Mucosa of descending colon (tissue), 3 donors: ENCODE data around the gene FMOD. TPM values are rescaled to one million over a fixed set of nuclear protein-coding genes. Genes with fewer than 3 reads are reported as not detected.

ENCODE experiments used
- ATAC-seq: fragments of 200-7000 bp; cut with Tn5 transposase; one replicate; pipeline ENCODE4 v1.9.1; 2020; ENCODE audit warnings: mild to moderate bottlenecking, moderate library complexity
- DNase-seq, 3 donors: peaks; one replicate each; pipeline ENCODE4 v3.0.0-alpha.2; 2020
- H3K36me3 ChIP-seq: fragments of 200-600 bp; one replicate; pipeline ENCODE4 v1.8.0; 2021; ENCODE audit warnings: low read depth, mild to moderate bottlenecking
- H3K4me1 ChIP-seq: fragments of 200-600 bp; one replicate; pipeline ENCODE4 v1.8.0; 2021; ENCODE audit warnings: low read depth, mild to moderate bottlenecking
- H3K4me3 ChIP-seq: fragments of 200-600 bp; one replicate; pipeline ENCODE4 v1.8.0; 2021; ENCODE audit warnings: mild to moderate bottlenecking
- H3K9me3 ChIP-seq: fragments of 200-600 bp; one replicate; pipeline ENCODE4 v1.8.0; 2021; ENCODE audit warnings: mild to moderate bottlenecking
- intact Hi-C, 2 donors: fragments of 100-400 bp; cut with DNase I in 1 of 2; cut with micrococcal nuclease in 1 of 2; formaldehyde crosslinking; loops; one replicate each; pipeline versions ENCODE4 v1.11.0 to v1.11.1; 2022; cut with DNase I, micrococcal nuclease
- total RNA-seq, 3 donors: library from RNA; stranded (reverse); fragmentation: NEBNext Ultra II Directional in 2 of 3; extraction: Animal tissue kit (Norgen Biotek cat#: 25700) in 2 of 3; gene quantifications; one replicate each; pipeline versions ENCODE4 v1.2.1 to v1.2.4, GENCODE V29; 2021 to 2023
- TF ChIP-seq, protein P1 (sequence below): fragments of 200-600 bp; IDR thresholded peaks from one replicate; pipeline ENCODE4 v1.8.0; 2022; ENCODE audit warnings: antibody characterized with exemption, mild to moderate bottlenecking
- donor health status: DM: no; HTN: no; CAD: no; lungs with moderate emphysema.
- donor health status: DM: no; HTN: no; CAD: no.
- donor health status: DM: no; HTN: yes; CAD: no.

The FMOD gene
- total RNA-seq, 3 donors from 2014 or later = 26.6 to 45.7 (median 33.3) TPM

DNA sequence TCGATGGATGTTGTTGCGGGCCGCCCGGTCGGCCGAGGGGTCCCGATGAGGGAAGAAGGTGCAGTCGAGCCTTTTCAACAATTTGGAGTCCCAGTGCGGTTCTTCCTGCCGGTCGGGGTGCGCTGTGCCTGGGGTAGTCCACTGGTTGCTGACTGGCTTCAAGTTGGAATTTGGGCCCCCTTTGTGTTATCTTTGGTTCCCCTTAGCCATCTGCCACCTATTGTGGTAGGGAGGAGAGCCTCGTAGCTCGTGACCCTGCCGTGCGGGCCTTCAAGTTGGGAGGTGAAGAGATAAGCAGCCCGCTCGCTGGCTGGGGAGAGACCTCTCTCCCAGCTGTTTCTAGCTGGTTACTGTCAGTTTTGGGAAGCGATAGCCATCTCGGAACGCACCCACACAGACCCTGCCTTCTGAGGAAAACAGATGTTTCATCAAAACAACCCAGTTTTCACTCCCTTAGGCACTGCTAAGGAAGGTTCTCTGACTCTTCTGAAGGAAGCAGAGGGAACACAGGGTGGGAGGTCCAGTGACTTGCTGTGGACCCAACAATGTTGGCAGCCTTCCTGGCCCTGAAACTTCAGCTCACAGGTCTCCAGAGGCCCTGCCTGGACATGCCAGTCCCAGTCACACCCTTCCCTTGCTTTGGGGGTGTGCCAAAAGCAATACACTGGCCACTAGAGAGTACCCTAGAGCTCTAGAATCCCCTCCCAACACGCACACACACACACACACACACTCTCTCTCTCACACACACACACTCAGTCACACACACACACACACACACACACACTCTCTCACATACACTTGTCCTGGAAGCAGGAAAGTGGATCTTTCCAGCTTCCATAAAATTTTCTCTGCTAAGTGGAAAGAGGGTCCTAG lies 44.6 kb downstream of the FMOD start:
- TF ChIP-seq, protein P1, sequence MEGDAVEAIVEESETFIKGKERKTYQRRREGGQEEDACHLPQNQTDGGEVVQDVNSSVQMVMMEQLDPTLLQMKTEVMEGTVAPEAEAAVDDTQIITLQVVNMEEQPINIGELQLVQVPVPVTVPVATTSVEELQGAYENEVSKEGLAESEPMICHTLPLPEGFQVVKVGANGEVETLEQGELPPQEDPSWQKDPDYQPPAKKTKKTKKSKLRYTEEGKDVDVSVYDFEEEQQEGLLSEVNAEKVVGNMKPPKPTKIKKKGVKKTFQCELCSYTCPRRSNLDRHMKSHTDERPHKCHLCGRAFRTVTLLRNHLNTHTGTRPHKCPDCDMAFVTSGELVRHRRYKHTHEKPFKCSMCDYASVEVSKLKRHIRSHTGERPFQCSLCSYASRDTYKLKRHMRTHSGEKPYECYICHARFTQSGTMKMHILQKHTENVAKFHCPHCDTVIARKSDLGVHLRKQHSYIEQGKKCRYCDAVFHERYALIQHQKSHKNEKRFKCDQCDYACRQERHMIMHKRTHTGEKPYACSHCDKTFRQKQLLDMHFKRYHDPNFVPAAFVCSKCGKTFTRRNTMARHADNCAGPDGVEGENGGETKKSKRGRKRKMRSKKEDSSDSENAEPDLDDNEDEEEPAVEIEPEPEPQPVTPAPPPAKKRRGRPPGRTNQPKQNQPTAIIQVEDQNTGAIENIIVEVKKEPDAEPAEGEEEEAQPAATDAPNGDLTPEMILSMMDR = no peak
- peak; percentile 55 for ATAC-seq
- intact Hi-C loops = no loop called here
- DNase-seq = peak; percentile 81 to 92 (median 82)
- no peaks in the 10 kb centered on the region for H3K9me3 ChIP-seq
- peaks cover 26% of the 10 kb centered on the region for H3K4me1 ChIP-seq
- no peaks in the 10 kb centered on the region for H3K36me3 ChIP-seq
- H3K4me3 ChIP-seq = peak overlapping the region; percentile 99

DNA sequence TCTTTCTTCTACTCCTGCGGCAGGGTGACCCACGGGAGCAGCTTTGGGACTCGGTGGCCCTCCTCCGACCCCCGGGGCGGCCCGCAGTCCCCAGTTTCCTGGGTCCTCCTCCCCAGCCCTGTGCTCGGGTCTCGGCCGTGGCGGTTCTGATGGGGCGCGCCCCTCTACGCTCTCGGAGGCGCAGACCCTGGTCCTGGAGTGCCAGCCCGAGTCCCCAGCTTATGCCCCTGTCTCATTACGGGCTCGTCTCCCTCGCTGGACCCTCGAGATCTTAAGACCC lies 45.2 kb downstream of the FMOD start:
- H3K4me3 ChIP-seq = peak overlapping the region; percentile 99
- peaks cover 26% of the 10 kb centered on the region for H3K4me1 ChIP-seq
- ATAC-seq (peak; percentile 33), DNase-seq (peak in 1 of 3 donors; percentile 46)
- TF ChIP-seq, protein P1 = no peak
- no peaks in the 10 kb centered on the region for H3K9me3 ChIP-seq
- intact Hi-C loops = no loop called here
- H3K36me3 ChIP-seq = no peaks in the 10 kb centered on the region

DNA sequence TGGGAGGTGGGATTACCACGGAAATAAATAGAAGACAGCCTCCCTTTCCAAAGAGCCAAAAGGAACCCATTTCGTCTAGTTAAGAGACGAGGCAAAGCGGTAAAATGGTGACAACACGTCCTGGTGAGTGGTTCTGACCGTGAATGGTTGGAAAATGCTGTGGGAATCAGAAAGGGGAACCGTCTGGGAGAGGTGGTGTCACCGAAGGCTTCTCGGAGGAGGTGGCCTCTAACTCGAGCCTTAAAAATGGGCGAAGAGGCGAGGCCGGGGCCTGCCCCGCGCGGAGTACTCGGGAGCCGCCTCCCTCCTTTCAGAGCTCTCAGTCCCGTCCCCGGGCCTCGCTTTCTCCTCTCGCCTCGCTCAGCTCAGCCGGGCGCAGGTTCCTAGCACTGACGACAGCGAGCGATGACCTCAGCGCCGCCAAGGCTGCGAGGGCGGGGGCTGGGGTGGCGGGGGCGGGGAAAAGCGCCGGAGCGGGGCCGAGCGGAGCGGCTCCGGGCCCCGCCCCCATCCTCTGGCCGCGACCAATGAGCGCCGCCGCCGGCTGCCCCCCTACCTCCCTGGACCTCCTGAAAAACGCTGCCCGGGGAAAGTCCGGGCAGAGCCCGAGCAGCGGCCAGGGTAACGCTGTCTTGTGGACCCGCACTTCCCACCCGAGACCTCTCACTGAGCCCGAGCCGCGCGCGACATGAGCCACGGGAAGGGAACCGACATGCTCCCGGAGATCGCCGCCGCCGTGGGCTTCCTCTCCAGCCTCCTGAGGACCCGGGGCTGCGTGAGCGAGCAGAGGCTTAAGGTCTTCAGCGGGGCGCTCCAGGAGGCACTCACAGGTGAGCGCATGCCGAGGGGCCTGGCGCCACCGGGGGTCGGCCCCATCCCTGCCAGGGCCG lies 45.8 kb downstream of the FMOD start, which contains the start of gene BTG2:
TSS of gene BTG2 (plus strand) at position 601 of the 890 bp plus-strand sequence. CDS start at position 689, 88 bp downstream.
- TF ChIP-seq, protein P1 = no peak
- DNase-seq = peak; percentile 95 to 96 (median 95)
- Histone ChIP-seq H3K36me3 (no peaks in the 10 kb centered on the region), H3K9me3 (no peaks in the 10 kb centered on the region), H3K4me3 (peak within 1 kb of the TSS; percentile 99), H3K4me1 (peaks cover 23% of the 10 kb centered on the region)
- ATAC-seq = peak; percentile 91
- intact Hi-C loops = no loop called here

DNA sequence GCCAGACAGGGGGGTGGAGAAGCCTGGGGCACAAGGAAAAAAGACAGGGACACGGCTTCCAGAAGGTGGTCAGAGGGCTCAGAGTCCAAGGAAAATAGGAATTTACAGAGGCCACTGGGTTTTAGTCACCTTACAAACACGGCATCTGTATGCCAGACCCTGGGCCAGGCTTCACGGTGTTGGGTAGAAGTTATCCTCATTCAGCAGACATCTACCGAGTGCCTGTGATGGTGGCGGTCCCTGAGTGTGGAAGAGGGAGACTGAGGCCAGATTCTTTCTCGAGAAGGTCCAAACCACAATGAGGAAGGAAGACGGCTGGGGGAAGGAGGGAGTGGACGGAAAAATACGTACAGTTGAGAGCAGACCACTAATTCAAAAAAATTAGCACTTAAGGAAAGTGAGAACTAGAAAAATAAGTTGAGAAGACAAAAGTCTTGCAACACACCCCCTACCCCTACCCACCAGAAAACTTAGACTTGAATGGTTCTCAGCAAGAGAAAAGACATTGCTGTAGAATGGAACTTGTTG lies 46.5 kb downstream of the FMOD start:
- DNase-seq (peak in 1 of 3 donors; percentile 36), ATAC-seq (no peak)
- no peaks in the 10 kb centered on the region for H3K36me3 ChIP-seq
- TF ChIP-seq, protein P1 = no peak
- H3K4me3 ChIP-seq = no peak overlapping the region
- no peaks in the 10 kb centered on the region for H3K9me3 ChIP-seq
- intact Hi-C loops = no loop called here
- peaks cover 20% of the 10 kb centered on the region for H3K4me1 ChIP-seq

DNA sequence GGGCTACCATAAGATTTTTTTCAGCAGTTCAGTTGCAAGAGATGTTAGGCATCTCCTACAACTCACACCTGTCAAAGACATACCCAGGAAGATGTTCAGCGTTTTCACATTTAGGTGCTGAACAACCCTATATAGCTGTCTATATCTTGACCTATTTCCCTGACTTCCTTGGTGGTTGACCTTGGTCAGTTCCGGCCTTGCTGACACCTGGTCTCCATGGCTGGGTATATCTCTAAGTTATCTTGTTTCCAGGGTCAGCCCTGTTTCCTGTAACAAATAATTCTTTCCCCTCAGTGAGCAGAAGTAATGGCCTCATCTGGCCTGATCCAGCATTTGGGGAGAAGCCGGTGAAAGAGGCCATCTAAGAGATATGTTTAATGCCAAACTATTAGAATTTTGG lies 48.0 kb downstream of the FMOD start:
- Histone ChIP-seq H3K9me3 (no peaks in the 10 kb centered on the region), H3K36me3 (no peaks in the 10 kb centered on the region), H3K4me1 (peaks cover 7% of the 10 kb centered on the region), H3K4me3 (no peak overlapping the region)
- TF ChIP-seq, protein P1 = no peak
- intact Hi-C loops = no loop called here
- DNase-seq (no peak), ATAC-seq (no peak)
